Hippocampal formation (tissue), 2 donors: ENCODE data around the gene F2R.
"Not testable (repeated sequence)": the region's sequence is repeated elsewhere in the genome, so short reads cannot be mapped to it uniquely, and the experiment has no call there.

Source experiments
- DNase-seq, 2 donors: peaks; one replicate each; lab custom pipeline; 2025; lab: John Stamatoyannopoulos, UW

Gene F2R

DNA sequence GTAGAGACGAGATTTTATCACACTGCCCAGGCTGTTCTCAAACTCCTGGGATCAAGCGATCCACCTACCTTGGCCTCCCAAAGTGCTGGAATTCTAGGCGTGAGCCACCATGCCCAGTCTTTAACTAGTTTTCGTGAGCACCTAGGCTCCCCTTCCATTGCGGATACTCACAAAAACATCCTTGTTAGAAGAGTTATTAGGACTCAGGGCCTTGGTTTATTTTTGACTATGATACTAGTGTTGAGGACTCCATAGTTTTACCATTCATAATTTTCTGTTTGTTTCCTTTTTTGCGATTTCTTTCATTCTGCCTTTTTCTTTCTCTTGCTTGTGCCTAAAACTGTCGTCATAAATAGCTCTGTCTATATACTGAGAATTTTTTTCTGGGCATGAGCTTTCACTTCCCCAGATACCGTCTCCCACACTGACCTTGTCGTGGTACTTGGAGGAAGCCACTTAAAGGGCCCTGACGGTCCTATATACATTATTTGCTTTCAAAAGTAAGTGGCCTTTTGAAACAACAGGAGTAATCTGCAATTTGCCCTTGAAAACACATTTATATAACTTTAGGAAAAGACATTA lies 5.2 kb downstream of the F2R start:
- no peak for DNase-seq

- DNase-seq, result no peak
Measured at GRCh38 chr5:76723266-76723665, 7.3 kb downstream of the F2R start.

- no peak for DNase-seq
Measured at GRCh38 chr5:76723906-76724305, 8.0 kb downstream of the F2R start.

DNA sequence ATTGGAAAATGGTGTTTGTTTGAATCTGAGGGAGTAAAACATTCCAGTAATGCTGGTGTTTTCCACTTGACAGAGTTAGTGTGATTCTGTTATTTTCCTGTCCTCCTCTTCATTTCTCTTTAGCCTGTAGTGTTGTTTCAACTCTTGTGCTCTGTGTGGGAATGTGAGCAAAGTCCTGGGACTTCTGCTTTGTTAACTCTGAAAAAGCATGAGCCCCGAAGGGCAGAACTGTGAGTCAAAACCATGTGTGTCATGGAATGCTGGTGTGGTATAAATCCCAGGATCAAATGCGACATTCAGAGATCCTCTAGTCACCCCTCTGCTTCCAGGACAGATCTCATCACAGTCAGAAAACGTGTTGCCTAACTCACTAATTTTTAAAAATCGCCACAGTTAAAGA lies 8.9 kb downstream of the F2R start:
- DNase-seq, result no peak

GRCh38 chr5:76728965-76729364 lies 13.0 kb downstream of the F2R start:
- DNase-seq, result no peak

DNA sequence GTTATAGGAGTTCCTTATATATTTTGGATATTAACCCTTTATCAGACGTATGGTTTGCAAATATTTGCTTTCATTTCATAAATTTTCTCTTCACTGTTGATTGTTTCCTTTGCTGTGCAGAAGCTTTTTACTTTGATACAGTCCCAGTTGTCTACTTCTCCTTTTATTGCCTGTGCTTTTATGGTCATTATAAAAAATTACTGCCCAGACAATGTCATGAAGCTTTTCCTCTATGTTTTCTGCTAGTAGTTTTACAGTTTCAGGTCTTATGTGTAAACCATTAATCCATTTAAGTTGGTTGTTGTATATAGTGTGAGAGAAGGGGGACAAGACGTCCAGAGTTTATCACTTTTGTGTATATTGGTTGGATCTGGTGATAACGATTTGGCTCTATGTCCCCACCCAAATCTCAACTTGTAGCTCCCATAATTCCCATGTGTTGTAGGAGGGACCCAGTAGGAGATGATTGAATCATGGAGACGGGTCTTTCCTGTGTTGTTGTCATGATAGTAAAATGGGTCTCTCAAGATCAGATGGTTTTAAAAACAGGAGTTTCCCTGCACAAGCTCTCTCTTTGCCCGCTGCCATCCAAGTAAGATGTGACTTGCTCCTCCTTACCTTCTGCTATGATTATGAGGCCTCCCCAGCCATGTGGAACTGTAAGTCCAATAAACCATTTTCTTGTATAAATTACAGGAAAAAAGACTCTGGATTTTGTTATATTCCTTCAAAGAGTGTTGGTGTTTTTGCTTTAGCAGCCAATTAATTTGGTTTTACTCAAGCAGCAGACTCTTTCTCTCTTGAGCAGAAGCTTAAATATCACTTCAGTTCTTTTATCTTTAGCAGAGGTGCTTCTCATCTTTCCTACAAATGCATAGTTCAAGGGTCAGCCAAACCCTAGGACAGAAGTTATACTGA lies 13.7 kb downstream of the F2R start:
- DNase-seq, result no peak

DNA sequence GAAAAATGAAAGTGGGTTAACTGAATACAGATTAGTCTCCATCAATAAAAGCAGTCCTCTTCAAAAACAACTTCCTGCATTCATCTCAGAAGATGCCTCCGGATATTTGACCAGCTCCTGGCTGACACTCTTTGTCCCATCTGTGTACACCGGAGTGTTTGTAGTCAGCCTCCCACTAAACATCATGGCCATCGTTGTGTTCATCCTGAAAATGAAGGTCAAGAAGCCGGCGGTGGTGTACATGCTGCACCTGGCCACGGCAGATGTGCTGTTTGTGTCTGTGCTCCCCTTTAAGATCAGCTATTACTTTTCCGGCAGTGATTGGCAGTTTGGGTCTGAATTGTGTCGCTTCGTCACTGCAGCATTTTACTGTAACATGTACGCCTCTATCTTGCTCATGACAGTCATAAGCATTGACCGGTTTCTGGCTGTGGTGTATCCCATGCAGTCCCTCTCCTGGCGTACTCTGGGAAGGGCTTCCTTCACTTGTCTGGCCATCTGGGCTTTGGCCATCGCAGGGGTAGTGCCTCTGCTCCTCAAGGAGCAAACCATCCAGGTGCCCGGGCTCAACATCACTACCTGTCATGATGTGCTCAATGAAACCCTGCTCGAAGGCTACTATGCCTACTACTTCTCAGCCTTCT lies 16.6 kb downstream of the F2R start:
- no peak for DNase-seq

DNA sequence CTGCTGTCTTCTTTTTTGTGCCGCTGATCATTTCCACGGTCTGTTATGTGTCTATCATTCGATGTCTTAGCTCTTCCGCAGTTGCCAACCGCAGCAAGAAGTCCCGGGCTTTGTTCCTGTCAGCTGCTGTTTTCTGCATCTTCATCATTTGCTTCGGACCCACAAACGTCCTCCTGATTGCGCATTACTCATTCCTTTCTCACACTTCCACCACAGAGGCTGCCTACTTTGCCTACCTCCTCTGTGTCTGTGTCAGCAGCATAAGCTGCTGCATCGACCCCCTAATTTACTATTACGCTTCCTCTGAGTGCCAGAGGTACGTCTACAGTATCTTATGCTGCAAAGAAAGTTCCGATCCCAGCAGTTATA lies 17.1 kb downstream of the F2R start:
- DNase-seq, result no peak

GRCh38 chr5:76735762-76736545 lies 20.0 kb downstream of the F2R start:
- no peak for DNase-seq

GRCh38 chr5:76736679-76737556 lies 21.0 kb downstream of the F2R start:
- no peak for DNase-seq

GRCh38 chr5:76737846-76738245 lies 21.9 kb downstream of the F2R start:
- no peak for DNase-seq

- not testable (repeated sequence) for DNase-seq
Measured at GRCh38 chr5:76741506-76741905, 25.6 kb downstream of the F2R start.

DNA sequence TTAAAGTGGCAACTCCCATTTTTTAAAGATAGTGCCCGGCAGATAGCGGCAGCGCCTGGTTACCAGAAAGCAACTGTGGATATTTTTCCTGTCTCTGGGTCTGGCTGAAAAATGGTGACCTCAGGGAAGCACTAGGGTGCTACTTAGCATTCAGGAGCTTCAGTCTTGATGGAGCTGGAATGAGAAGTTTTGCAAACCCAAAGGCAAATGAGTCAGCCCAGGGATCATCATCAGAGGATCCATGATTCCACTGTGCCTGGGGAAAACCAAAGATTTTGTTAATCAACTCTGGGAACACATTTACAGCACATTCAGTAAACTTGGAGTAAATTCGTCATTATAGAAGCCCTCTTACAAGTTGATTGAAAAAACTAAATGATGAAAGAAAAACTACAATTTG lies 26.7 kb downstream of the F2R start:
- DNase-seq, result no peak

DNA sequence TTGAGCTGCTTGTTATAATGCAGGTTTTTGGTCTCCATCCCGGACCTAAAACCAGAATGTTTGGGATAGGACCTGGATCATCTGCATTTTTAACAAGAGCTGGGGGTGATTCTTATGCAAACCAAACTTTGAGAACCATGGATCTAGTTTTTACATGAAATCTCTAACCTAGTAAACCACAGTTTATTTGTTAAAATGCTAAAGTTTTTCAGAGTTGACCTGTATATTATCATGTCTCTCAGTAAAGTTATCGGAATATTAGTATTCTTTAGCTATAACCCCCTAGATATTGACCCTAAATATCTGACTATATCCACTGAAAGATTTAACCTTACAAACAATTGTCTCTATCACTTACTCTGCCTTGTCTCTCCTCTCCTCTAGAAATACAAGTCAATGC lies 28.7 kb downstream of the F2R start:
- no peak for DNase-seq

GRCh38 chr5:76745670-76746069 lies 29.7 kb downstream of the F2R start:
- no peak for DNase-seq

DNA sequence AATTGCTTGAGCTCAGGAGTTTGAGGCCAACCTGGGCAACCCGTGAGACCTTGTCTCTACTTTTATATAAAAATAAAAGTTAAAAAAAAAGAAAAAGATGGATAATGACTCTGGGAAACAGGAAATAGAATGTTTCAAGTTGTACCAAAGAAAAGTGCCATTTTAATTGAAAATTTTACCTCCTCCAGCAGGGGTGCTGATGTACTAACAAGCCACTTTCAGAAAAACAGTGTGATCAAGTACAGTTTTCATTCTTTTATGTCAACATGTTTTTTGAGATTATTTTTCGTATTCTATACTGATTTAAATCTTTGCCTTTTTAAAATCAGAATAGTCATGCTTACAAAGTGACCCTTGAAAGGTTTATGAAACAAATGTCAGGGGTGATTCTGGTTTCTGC lies 30.8 kb downstream of the F2R start:
- DNase-seq, result no peak

- no peak for DNase-seq
Measured at GRCh38 chr5:76747706-76748105, 31.8 kb downstream of the F2R start.

DNA sequence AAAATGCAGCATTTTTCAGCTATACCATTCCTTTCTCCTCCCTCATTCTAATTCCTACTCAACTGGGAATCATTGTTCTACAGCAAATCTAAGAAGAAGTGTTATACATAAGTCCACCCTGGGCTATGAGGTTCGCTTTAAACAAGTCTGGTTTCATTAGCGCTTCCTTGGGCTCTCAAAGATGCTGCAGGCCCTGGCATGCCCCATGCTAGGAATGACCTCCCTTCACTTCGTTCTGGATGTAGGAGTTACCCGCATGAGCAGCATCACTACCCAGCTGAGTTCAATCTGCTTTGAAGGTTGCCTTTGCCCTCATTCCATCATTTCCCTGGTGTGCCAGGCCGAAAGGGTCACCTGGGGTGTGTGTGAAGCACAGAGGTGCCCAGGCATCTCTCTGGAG lies 35.4 kb downstream of the F2R start:
- DNase-seq, result no peak

- DNase-seq, result no peak
Measured at GRCh38 chr5:76754668-76755078, 38.7 kb downstream of the F2R start.

GRCh38 chr5:76755779-76756637 lies 40.1 kb downstream of the F2R start:
- DNase-seq, result no peak
